LNCaP clone FGC (cell line): ENCODE measurements around the gene RASSF1.

Experiments
- DNase-seq: peaks from one replicate; pipeline ENCODE4 v3.0.0-alpha.2; 2011; ENCODE audit warnings: low read depth
- H3K4me3 ChIP-seq: 2 replicates; pipeline ENCODE4 v1.5.1; 2011; ENCODE audit warnings: mild to moderate bottlenecking, low read depth, low read length, control low read depth
- CTCF ChIP-seq: IDR thresholded peaks from 2 replicates; pipeline ENCODE4 v1.5.1; 2012; ENCODE audit warnings: mild to moderate bottlenecking; ENCODE audit not compliant: control insufficient read depth, insufficient read depth; ENCODE audit errors: extremely low read depth

The RASSF1 gene

DNA sequence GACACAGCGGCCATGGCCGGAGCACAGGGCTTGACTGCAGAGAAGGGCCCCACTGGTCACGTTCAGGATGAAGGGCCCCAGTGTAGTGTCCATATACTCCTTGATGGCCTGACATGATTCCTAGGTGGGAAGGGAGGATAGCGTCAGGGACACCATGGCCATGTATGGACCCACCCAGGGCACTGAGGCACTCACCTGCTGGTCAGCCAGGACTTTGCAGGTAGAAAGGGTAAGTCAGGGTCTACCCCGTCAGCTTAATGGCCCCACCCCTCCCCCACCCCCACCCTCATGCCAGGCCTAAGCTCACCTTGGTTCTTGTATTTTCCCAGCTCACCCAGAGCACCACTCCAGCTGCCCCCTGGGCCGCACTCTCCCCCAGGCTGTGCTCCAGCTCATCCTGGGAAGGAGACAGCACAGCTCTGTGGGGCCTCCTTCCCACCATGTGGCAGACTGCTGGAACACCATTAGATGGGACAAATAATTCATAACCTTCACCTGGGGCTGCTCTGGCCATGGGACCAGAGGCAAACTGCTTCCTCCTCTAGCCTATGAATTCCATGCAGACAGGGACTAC lies 39.9 kb downstream of the RASSF1 start:
- no peak for DNase-seq
- H3K4me3 ChIP-seq: peak overlapping the region; percentile 55; the same call in 1 of the 2 replicates
- no peak for TF ChIP-seq CTCF

- no peak for DNase-seq
- TF ChIP-seq CTCF: no peak
- H3K4me3 ChIP-seq: peak overlapping the region; percentile 55
Observed at GRCh38 chr3:50299929-50300680, 40.5 kb downstream of the RASSF1 start.

- no peak for DNase-seq
- TF ChIP-seq CTCF: no peak
- H3K4me3 ChIP-seq: peak overlapping the region; percentile 55
Observed at GRCh38 chr3:50299638-50299928, 41.1 kb downstream of the RASSF1 start.

DNA sequence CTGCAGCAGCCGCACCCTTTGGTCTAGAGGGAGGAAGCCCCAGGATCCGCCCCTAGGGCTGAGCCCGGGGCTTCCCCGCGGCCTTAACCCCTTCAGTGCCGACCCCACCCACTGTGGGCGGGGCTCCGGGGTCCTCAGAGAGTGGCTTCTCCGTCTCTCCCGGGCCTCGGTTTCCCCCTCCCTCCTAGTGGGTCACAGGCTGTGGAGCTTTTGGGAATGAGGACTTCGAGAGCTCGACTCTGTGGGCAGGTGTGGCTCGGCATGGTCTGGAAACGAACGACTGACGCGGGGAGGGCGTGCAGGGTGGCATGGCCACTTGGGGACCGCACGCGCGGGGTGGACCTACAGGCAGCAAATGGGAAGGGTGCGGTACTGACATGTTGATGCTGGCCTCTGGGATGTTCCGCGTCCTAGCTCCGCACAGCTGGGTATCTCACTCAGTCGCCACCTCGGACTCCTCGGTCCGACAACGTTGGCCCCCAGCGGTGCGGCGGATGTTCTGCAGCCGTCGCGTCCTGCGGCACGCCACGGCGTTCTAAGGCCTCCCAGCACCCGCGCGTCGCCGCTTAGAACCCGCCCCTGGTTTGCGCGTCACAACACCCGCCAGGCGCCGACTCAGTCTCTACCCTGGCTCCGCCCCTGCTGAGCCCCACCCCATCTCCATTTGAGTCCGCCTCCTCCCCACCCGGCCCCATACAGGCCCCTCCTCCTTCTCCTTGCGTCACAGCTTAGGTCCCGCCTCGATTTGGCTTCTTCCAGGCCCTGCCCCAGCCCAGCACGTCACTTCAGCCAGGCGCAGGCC lies 41.6 kb downstream of the RASSF1 start, which contains the start of the genes HYAL3 and NAA80:
Gene HYAL3 (minus strand): TSS at position 570 of the 802 bp plus-strand sequence. CDS start 3,803 bp downstream, outside the sequence.
Gene NAA80 (minus strand): TSS at position 570 of the 802 bp plus-strand sequence. CDS start 1,942 bp downstream, outside the sequence.
- DNase-seq: peak; percentile 98
- TF ChIP-seq CTCF: peak; percentile 45
- H3K4me3 ChIP-seq: peak within 1 kb of the TSS; percentile 93

DNA sequence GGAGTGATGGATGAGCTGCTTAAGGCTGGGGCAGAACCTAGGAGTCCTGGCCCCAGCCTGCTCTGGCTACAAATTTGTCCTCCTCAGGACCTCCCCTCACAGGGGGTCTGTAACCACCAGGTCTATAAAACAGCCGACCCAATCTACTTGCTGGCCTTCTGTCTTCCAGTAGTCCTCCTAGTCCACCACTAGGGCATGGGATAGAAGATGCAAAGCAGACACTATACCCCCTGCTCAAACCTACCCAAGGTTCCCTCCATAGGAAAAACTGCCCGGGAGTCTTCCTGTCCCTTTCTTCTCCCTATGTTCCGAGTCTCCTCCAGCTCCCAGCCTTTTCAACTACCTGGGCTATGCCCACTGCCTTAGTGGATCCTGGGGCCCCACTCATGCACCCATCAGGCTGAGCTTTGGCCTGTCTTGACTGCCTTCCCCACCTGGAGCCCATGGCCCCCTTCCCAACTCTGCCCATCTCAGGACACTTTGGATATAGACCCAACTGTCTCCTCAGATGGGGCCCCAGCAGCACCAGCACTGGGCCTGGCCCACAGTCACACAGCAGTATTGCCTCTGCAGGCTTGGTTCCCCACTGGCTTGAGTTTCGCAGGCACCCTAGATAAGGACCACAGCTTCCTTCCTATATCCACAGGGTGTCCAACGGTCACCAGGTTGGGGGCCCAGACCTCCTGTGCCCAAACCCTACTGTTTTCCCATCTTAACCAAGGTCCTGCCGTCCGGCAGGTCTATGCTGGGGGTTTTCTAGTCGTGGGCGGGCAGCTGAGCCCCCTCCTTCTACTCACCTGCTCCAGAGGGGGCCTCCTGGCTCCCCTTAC lies 42.5 kb downstream of the RASSF1 start:
- H3K4me3 ChIP-seq: peak overlapping the region; percentile 93
- DNase-seq: no peak
- TF ChIP-seq CTCF: no peak

- no peak overlapping the region for H3K4me3 ChIP-seq
- no peak for DNase-seq
- TF ChIP-seq CTCF: no peak
Observed at GRCh38 chr3:50297384-50297775, 43.3 kb downstream of the RASSF1 start.
